Measurements from ENCODE around the gene FCN3. TPM values are rescaled to one million over a fixed set of nuclear protein-coding genes. Genes with fewer than 3 reads are reported as not detected.
A peak's percentile ranks its signal among the peaks of the same experiment; 100 is the strongest.

The FCN3 gene
- total RNA-seq, 1 experiment from 2014 or later = not detected

GRCh38 chr1:27341525-27342252, 32.9 kb downstream of the FCN3 start, which contains the start of gene SYTL1:
SYTL1 (plus strand) TSS chr1:27342022; CDS start chr1:27345335, 3,313 bp downstream.
- peak; percentile 61 for DNase-seq (ENCODE audit: low read depth)

- DNase-seq (ENCODE audit: low read depth) = no peak
These were observed 35.4 kb downstream of the FCN3 start for GRCh38 chr1:27339213-27339612.

DNA sequence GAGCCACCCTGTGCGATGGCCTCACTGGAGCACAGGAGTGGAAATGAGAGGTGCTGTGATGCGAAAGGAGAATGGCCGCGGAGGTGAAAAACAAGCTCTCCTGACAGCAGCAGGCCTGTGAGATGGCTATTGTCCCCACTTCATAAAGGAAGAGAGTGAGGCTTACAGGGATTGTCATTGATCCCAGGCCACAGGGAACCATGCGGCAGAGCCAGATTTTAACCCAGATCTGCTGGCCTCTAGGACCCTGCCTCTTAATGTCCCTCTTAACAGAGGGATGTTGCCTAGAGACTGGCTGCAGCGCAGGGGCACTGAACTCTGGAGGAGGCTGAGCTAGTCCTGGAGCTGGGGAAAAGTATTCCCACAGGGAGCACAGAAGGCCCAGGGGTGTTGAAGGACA, 35.9 kb downstream of the FCN3 start:
- DNase-seq (ENCODE audit: low read depth) = no peak

- no peak for DNase-seq (ENCODE audit: low read depth)
These were observed 37.9 kb downstream of the FCN3 start for GRCh38 chr1:27336756-27337155.

GRCh38 chr1:27335506-27336422, 38.9 kb downstream of the FCN3 start:
- no peak for DNase-seq (ENCODE audit: low read depth)

- no peak for DNase-seq (ENCODE audit: low read depth)
These were observed 40.8 kb downstream of the FCN3 start for GRCh38 chr1:27333717-27334279.

GRCh38 chr1:27332536-27333281, 41.9 kb downstream of the FCN3 start:
- DNase-seq (ENCODE audit: low read depth) = no peak

DNA sequence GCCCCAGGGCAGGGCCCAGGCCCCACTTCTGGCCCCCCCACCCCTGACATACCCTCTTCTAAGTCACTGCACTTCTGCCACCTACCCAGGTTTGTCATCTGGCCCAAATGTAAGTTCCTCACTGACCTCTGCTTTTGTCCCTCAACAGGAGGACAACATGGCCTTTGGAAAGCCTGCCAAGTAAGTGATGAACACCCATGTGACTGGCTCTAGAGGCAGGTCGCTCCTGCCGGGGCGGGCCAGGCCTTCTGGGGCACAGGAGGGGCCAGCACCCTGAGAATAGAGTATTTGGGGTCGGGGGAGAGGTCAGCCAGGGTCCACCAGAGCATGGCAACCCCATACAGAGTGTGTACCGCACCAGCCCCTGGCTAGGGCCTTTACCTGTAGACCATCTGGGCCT, 42.7 kb downstream of the FCN3 start:
- no peak for DNase-seq (ENCODE audit: low read depth)

DNA sequence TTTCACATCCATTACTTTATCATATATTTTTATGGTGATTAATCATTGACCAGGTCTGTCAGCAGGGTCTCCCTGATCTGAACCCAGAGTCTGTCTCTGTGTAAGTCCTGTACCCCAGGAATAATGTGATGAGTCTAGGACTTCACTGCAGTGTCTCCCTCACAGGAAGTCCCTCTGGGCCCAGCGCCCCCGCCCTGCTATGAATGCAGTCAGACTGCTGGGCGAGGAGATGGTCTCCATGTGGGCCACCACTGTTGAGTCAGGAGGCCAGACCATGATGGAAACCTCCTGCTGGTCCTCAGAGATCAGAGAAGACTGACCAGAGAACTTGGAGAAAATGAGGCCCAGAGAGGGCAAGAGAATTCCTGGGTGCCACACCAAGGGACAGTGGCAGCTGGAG, 43.2 kb downstream of the FCN3 start:
- DNase-seq (ENCODE audit: low read depth) = no peak

- DNase-seq (ENCODE audit: low read depth) = no peak
These were observed 43.8 kb downstream of the FCN3 start for GRCh38 chr1:27330786-27331185.

DNA sequence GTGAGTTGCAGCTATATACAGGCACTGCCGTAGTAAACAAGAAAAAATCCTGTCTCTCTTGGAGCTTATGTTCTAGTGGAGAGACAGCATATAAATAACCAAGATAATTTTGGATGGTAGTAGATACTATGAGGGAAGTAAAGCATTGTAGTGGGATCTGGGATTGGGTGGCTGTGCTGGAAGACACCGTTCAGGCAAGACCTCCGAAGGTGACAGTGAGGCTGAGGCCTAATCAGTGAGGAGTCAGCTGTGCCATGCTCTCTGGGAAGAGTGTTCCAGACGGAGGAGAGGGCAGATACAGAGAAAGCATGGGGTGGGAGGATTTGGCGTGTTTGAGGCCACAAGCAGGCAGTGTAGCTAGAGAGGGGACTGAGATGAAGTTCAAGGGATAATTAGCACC, 46.7 kb downstream of the FCN3 start:
- no peak for DNase-seq (ENCODE audit: low read depth)

DNA sequence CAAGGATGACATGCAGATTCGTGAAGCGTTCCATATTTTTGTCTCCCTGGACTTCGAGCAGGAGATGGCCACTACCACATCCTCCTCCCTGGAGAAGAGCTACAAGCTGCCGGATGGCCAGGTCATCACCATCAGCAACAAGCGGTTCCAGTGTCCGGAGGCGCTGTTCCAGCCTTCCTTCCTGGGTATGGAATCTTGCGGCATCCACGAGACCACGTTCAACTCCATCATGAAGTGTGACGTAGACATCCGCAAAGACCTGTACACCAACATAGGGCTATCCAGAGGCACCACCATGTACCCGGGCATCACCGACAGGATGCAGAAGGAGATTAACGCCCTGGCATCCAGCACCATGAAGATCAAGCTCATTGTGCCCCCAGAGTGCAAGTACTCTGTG, 49.3 kb downstream of the FCN3 start:
- no peak for DNase-seq (ENCODE audit: low read depth)

DNA sequence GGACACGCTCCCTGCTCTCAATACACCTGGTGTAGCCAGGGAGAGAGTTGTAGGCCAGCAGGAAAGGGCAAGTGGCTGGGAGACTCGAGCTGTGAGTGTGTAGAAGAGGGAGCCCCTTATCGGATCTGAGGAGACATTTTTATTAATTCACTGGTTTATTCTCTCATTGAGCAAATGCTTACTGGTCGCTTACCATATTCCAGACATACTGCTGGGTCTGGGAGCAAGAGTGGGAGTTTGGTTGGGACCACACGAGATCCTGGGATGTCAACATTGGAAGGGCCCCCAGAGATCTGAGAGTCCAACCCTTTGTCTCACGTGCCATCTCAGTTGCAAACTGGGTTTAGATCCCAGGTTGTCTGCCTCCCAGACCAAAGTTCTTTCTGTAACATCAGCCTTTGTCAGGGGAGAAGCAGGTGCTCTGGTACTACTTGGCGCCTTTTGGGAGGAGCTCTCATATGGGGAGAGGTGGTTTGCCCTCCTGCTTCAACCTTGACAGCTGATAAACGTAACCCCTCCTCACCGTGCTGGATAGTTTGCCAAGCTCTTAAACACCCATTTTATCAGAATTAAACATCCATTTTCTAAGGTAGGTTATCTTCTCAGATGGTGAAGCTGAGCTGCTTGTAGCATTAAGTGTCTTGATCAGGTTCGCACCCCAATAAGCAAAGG, 51.9 kb downstream of the FCN3 start:
- DNase-seq (ENCODE audit: low read depth) = no peak

DNA sequence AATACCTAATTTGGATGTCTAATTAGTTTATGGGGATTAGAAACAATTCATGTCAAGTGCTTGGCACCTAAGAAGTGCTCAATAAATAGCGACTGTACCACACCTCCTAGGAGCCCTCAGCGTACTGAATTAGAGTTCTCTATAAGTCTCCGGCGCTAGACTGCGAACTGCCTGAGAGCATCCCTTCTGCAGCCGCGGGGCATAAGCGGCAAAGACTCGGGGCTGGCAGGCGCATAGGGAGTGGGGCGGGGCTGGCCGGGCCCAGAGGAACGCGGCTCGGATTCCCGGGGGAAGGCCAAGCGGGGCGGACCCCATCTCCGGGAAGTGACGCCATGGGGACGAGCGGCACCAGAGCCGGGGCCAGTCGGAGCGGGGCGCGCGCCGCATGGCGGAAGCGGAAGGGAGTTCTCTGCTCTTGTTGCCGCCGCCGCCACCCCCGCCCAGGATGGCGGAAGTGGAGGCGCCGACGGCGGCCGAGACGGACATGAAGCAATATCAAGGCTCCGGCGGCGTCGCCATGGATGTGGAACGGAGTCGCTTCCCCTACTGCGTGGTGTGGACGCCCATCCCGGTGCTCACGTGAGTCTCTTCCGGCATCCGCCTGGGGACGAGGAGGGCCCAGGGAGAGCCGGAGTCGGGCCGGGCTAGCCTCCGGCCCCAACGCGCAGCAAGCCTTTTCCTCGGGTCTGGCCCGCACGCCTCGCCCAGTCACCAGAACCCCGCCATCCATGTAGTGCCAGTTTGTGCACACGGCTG, 52.6 kb downstream of the FCN3 start, which contains the start of gene TMEM222:
Gene TMEM222 (plus strand): TSS at position 351 of the 756 bp plus-strand sequence. CDS start 35 bp downstream, at position 386.
- DNase-seq (ENCODE audit: low read depth) = peak; percentile 96

Other genes with a start within 250 kb of the FCN3 start
- gene SLC9A1, start 219.7 kb downstream of the FCN3 start, total RNA-seq (2014; rRNA removed; shearing (Covaris generic)) = 11.1 and 11.4 TPM in 2 replicates
- 14.5 and 14.9 TPM in 2 replicates for gene WDTC1, start 140.2 kb downstream of the FCN3 start, total RNA-seq (2014; rRNA removed; shearing (Covaris generic))
- 47.4 and 47.8 TPM in 2 replicates for gene TMEM222, start 52.7 kb downstream of the FCN3 start, total RNA-seq (2014; rRNA removed; shearing (Covaris generic))
- 0.12 TPM in 1 of 2 replicates, not detected in the other for gene SYTL1, start 32.8 kb downstream of the FCN3 start, total RNA-seq (2014; rRNA removed; shearing (Covaris generic))
- gene MAP3K6, start 7.9 kb downstream of the FCN3 start, total RNA-seq (2014; rRNA removed; shearing (Covaris generic)) = 14.5 and 20.6 TPM in 2 replicates
- not detected in 2 replicates for gene CD164L2, start 8.5 kb upstream of the FCN3 start, total RNA-seq (2014; rRNA removed; shearing (Covaris generic))
- gene GPR3, start 17.8 kb upstream of the FCN3 start, total RNA-seq (2014; rRNA removed; shearing (Covaris generic)) = 4.5 and 6.4 TPM in 2 replicates
- 15.1 and 16.3 TPM in 2 replicates for gene WASF2, start 115.3 kb upstream of the FCN3 start, total RNA-seq (2014; rRNA removed; shearing (Covaris generic))
- 5.8 and 7.1 TPM in 2 replicates for gene AHDC1, start 229.3 kb upstream of the FCN3 start, total RNA-seq (2014; rRNA removed; shearing (Covaris generic))

Measured in RPMI7951 (cell line).